SK-N-SH treated with all-trans-retinoic acid at 6 μM for 48 hours (cell line): ENCODE results near the gene HOXC10.

Source experiments
- ATAC-seq: fragments of 200-7000 bp; cut with Tn5 transposase; 3 replicates; pipeline ENCODE4 v1.9.1; 2020; ENCODE audit warnings: mild to moderate bottlenecking, moderate library complexity
- ARNTL ChIP-seq: fragments of 450-650 bp; formaldehyde crosslinking; IDR thresholded peaks from 2 replicates; pipeline ENCODE4 v1.5.0; 2020; ENCODE audit warnings: low read depth, mild to moderate bottlenecking, moderate library complexity, borderline replicate concordance
- BACH2 ChIP-seq: fragments of 250-450 bp; sonication (Bioruptor Pico); IDR thresholded peaks from 2 replicates; pipeline ENCODE4 v1.9.0; 2021; ENCODE audit warnings: mild to moderate bottlenecking, borderline replicate concordance
- CREB5 ChIP-seq: fragments of 250-450 bp; sonication (Bioruptor Pico); IDR thresholded peaks from 2 replicates; pipeline ENCODE4 v1.5.1; 2020; ENCODE audit warnings: low read depth, mild to moderate bottlenecking, moderate library complexity
- CSDC2 ChIP-seq: fragments of 250-450 bp; sonication (Bioruptor Pico); IDR thresholded peaks from 2 replicates; pipeline ENCODE4 v1.5.0; 2020; ENCODE audit warnings: mild to moderate bottlenecking, moderate library complexity
- CSRNP3 ChIP-seq: fragments of 250-450 bp; sonication (Bioruptor Pico); IDR thresholded peaks from 2 replicates; pipeline ENCODE4 v1.5.1; 2021; ENCODE audit warnings: mild to moderate bottlenecking, moderate library complexity
- ESRRG ChIP-seq: fragments of 250-450 bp; sonication (Bioruptor Pico); IDR thresholded peaks from 2 replicates; pipeline ENCODE4 v1.6.1; 2021; ENCODE audit warnings: mild to moderate bottlenecking
- GLIS3 ChIP-seq: fragments of 250-450 bp; sonication (Bioruptor Pico); IDR thresholded peaks from 2 replicates; pipeline ENCODE4 v1.5.0; 2020; ENCODE audit warnings: mild to moderate bottlenecking, moderate library complexity
- ISL1 ChIP-seq: fragments of 250-450 bp; sonication (Bioruptor Pico); IDR thresholded peaks from 2 replicates; pipeline ENCODE4 v2.1.2; 2022; ENCODE audit warnings: mild to moderate bottlenecking, moderate library complexity
- OSR1 ChIP-seq: fragments of 250-450 bp; sonication (Bioruptor Pico); IDR thresholded peaks from 2 replicates; pipeline ENCODE4 v1.8.0; 2022; ENCODE audit warnings: moderate library complexity, mild to moderate bottlenecking, inconsistent platforms
- PATZ1 ChIP-seq: fragments of 250-450 bp; sonication (Bioruptor Pico); IDR thresholded peaks from 2 replicates; pipeline ENCODE4 v1.8.0; 2020; ENCODE audit warnings: mild to moderate bottlenecking, moderate library complexity, borderline replicate concordance
- POU6F1 ChIP-seq: fragments of 250-450 bp; sonication (Bioruptor Pico); IDR thresholded peaks from 2 replicates; pipeline ENCODE4 v1.8.0; 2021; ENCODE audit warnings: low read depth, mild to moderate bottlenecking, moderate library complexity, borderline replicate concordance
- PPARA ChIP-seq: fragments of 250-450 bp; sonication (Bioruptor Pico); IDR thresholded peaks from 2 replicates; pipeline ENCODE4 v1.5.0; 2020; ENCODE audit warnings: mild to moderate bottlenecking, borderline replicate concordance
- RARB ChIP-seq: fragments of 250-450 bp; sonication (Bioruptor Pico); IDR thresholded peaks from 2 replicates; pipeline ENCODE4 v1.8.0; 2021; ENCODE audit warnings: mild to moderate bottlenecking, moderate library complexity
- SNAI2 ChIP-seq: fragments of 250-450 bp; sonication (Bioruptor Pico); IDR thresholded peaks from 2 replicates; pipeline ENCODE4 v1.5.0; 2020; ENCODE audit warnings: mild to moderate bottlenecking, moderate library complexity
- TCF4 ChIP-seq: fragments of 250-450 bp; sonication (Bioruptor Pico); IDR thresholded peaks from 2 replicates; pipeline ENCODE4 v1.8.0; 2021; ENCODE audit warnings: mild to moderate bottlenecking, moderate library complexity, borderline replicate concordance
- TOX ChIP-seq: fragments of 250-450 bp; sonication (Bioruptor Pico); IDR thresholded peaks from 2 replicates; pipeline ENCODE4 v1.8.0; 2021; ENCODE audit warnings: mild to moderate bottlenecking, moderate library complexity, borderline replicate concordance
- TSHZ2 ChIP-seq: fragments of 250-450 bp; sonication (Bioruptor Pico); IDR thresholded peaks from 2 replicates; pipeline ENCODE4 v1.5.0; 2020; ENCODE audit warnings: mild to moderate bottlenecking, moderate library complexity
- ZC3H10 ChIP-seq: fragments of 250-450 bp; sonication (Bioruptor Pico); IDR thresholded peaks from 2 replicates; pipeline ENCODE4 v1.5.1; 2021; ENCODE audit warnings: mild to moderate bottlenecking, moderate library complexity
- ZFP3 ChIP-seq: fragments of 250-450 bp; sonication (Bioruptor Pico); IDR thresholded peaks from 2 replicates; pipeline ENCODE4 v1.5.0; 2020; ENCODE audit warnings: mild to moderate bottlenecking, moderate library complexity
- ZFP30 ChIP-seq: fragments of 450-650 bp; formaldehyde crosslinking; IDR thresholded peaks from 2 replicates; pipeline ENCODE4 v1.5.0; 2022; ENCODE audit warnings: mild to moderate bottlenecking, moderate library complexity
- ZNF565 ChIP-seq: fragments of 450-650 bp; formaldehyde crosslinking; conservative IDR thresholded peaks from 2 replicates; pipeline ENCODE4 v1.5.0; 2020; ENCODE audit warnings: low read depth, mild to moderate bottlenecking, moderate library complexity
- ZNF8 ChIP-seq: fragments of 450-650 bp; formaldehyde crosslinking; IDR thresholded peaks from 2 replicates; pipeline ENCODE4 v1.5.0; 2020; ENCODE audit warnings: mild to moderate bottlenecking, moderate library complexity

HOXC10 gene

GRCh38 chr12:53983568-53983949 is 1.4 kb upstream of the HOXC10 start (continued):
- no peak for TF ChIP-seq TSHZ2

- ATAC-seq, result no peak
- TF ChIP-seq ZNF565 (no peak), PATZ1 (CRISPR knock-in tag) (no peak), ZFP3 (CRISPR knock-in tag) (no peak), TSHZ2 (no peak), ZFP30 (CRISPR knock-in tag) (no peak), POU6F1 (CRISPR knock-in tag) (no peak), ESRRG (CRISPR knock-in tag) (no peak), ZNF8 (CRISPR knock-in tag) (no peak), ISL1 (CRISPR knock-in tag) (no peak), ZC3H10 (CRISPR knock-in tag) (no peak), RARB (CRISPR knock-in tag) (no peak), TCF4 (CRISPR knock-in tag) (no peak), TOX (CRISPR knock-in tag) (no peak), BACH2 (CRISPR knock-in tag) (no peak), CREB5 (no peak), PPARA (no peak), CSRNP3 (no peak), ARNTL (CRISPR knock-in tag) (no peak), SNAI2 (CRISPR knock-in tag) (no peak)
Measured at GRCh38 chr12:53983950-53984572, 885 bp upstream of the HOXC10 start.

- 0 out of 3 replicates have a peak, but pooled peaks have one; percentile 1 for ATAC-seq
- TF ChIP-seq TCF4 (CRISPR knock-in tag) (no peak), CSDC2 (CRISPR knock-in tag) (no peak), GLIS3 (CRISPR knock-in tag) (no peak), ZNF565 (no peak), POU6F1 (CRISPR knock-in tag) (no peak), ARNTL (CRISPR knock-in tag) (no peak), TOX (CRISPR knock-in tag) (no peak), ZFP30 (CRISPR knock-in tag) (no peak), OSR1 (CRISPR knock-in tag) (no peak), ZC3H10 (CRISPR knock-in tag) (no peak), CREB5 (no peak), ESRRG (CRISPR knock-in tag) (no peak)
Measured at GRCh38 chr12:53985692-53985993, 697 bp downstream of the HOXC10 start.
